ENCODE measurements around the gene PDGFC. TPM values are rescaled to one million over a fixed set of nuclear protein-coding genes. Genes with fewer than 3 reads are reported as not detected.

Gene PDGFC
- total and polyA plus RNA-seq, 12 donors, result 2.1 to 18.2 (median 14.8) TPM

DNA sequence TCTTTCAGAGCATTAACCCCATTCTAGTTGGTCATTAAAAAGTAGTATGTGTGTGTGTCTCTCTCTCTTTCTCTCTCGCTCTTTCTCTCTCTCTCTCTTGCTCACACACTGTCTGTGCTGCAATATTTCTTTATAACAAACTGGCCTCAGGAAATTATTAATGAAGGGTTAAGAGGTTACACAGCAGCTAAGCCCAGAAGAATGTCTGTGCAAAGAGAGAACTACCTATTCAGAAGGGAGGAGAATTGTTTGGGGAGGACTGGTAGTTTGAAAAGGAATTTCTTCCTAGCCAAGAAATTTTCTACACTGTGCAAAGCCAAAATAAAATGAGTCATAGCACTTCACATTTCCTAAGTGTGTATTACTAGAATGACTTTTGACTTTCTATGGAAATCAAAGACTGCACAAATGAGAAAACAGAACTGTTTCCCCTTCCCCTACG is 22.2 kb downstream of the PDGFC start:
- Histone ChIP-seq H3K27me3 (no peaks in the 10 kb centered on the region), H3K4me1 (peaks cover 0 to 80% (median 42%) of the 10 kb centered on the region in 9 donors), H3K9me3 (no peaks in the 10 kb centered on the region), H3K4me3 (no peak overlapping the region), H3K27ac (peak overlapping the region in 5 of 10 donors; percentile 1 to 36 (median 8)), H3K36me3 (no peaks in the 10 kb centered on the region)
- peak in 6 of 8 donors; percentile 28 to 61 (median 41) for ATAC-seq
- no peak for TF ChIP-seq CTCF (IDR thresholded peaks at IDR 0.05)
- no peak for DNase-seq
- intact Hi-C loops (cut with DNase I), result loop anchor here in 1 of 10 donors (5.0 kb wide), 1 partner anchor 177 kb away; no protein-coding TSS in a partner anchor
- WGBS, 2 donors, result 32 to 55% methylated on average over 2 of the region's 2 CpGs

DNA sequence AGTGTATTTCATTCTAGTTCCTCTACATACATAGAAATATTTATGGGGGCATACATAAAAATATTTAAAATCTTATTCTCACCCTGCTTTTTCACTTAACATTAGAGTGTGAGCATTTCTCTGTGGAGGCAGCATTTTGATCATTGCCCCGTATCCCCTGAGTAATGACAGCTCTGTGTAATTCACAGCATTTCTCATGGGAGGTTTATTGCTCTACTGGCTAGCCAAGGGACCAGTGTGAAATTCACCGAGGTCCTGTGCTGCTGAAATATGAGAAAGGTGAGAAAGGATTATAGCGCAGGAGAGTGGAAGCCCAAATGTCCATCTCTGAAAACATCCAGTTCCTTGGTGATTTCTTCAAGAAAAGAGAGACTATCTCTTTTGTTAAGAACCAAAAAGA is 22.9 kb downstream of the PDGFC start:
- Histone ChIP-seq H3K27me3 (no peaks in the 10 kb centered on the region), H3K4me3 (no peak overlapping the region), H3K9me3 (no peaks in the 10 kb centered on the region), H3K36me3 (no peaks in the 10 kb centered on the region), H3K27ac (peak overlapping the region in 2 of 10 donors; percentile 1 to 7), H3K4me1 (peaks cover 0 to 87% (median 48%) of the 10 kb centered on the region in 9 donors)
- DNase-seq (no peak), ATAC-seq (no peak)
- no peak for TF ChIP-seq CTCF (IDR thresholded peaks at IDR 0.05)
- WGBS, 2 donors, result 54 to 55% methylated on average over 3 of the region's 3 CpGs
- intact Hi-C loops (cut with DNase I), result loop anchor here in 1 of 10 donors (5.0 kb wide), 1 partner anchor 176 kb away; no protein-coding TSS in a partner anchor

- Histone ChIP-seq H3K36me3 (no peaks in the 10 kb centered on the region), H3K9me3 (no peaks in the 10 kb centered on the region), H3K4me1 (peaks cover 0 to 93% (median 54%) of the 10 kb centered on the region in 9 donors), H3K27me3 (no peaks in the 10 kb centered on the region), H3K27ac (no peak overlapping the region), H3K4me3 (no peak overlapping the region)
- ATAC-seq (no peak), DNase-seq (no peak)
- intact Hi-C loops (cut with DNase I), result loop anchor here in 1 of 10 donors (5.0 kb wide), 1 partner anchor 176 kb away; no protein-coding TSS in a partner anchor
- 41 to 45% methylated on average over 6 of the region's 6 CpGs for WGBS, 2 donors
- TF ChIP-seq CTCF (IDR thresholded peaks at IDR 0.05), result no peak
Observed at GRCh38 chr4:156948133-156948532, 23.5 kb downstream of the PDGFC start.

DNA sequence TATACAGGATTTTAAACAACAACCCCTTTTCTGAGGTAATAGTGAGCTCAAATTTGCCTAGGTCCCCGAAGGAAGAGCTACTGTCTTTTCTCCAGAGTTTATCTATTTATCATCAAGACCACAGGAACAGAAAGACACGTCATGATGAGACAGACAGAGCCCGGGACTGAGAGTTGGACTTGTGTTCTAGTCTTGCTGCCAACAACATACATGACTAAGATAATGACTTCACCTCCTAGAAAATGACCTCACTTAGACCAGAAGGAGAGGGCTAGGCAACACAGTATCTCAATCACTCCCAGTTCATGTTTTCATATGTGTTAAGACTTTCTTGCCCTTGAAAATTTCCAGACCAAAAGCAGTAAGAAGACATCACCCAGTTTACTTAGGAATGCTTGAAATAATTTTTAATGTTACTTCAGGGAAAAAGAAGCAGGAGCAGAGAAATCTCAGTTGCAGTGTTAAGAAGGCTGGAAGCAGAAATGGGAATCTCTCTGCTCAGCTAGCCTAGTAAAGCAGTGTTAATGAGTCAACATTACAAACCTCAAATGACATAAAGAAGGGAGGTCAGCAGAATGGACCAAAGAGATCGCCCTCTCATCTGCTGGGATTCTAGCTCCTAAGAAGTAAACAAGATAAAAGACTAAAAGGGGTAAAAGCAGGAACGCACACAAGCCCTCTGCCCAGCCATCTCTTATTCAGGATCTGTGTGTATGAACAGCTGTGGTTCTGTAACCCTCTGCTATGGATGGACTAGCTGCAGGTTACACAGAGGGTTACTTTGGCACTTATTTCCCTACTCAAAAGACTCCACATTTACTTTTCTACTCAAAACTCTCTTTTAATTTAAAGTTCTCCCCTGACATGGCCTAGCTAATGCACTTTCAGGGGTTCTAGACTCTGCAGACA is 24.8 kb downstream of the PDGFC start:
- Histone ChIP-seq H3K27ac (peak overlapping the region in 8 of 10 donors; percentile 21 to 72 (median 54)), H3K27me3 (no peaks in the 10 kb centered on the region), H3K4me1 (peaks cover 0 to 92% (median 61%) of the 10 kb centered on the region in 9 donors), H3K9me3 (no peaks in the 10 kb centered on the region), H3K36me3 (no peaks in the 10 kb centered on the region), H3K4me3 (no peak overlapping the region)
- TF ChIP-seq CTCF (IDR thresholded peaks at IDR 0.05), result no peak
- no peak for DNase-seq
- WGBS, 2 donors, result 39 to 40% methylated on average over 5 of the region's 5 CpGs
- intact Hi-C loops (cut with DNase I), result loop anchor here in 1 of 10 donors (5.0 kb wide), 1 partner anchor 174 kb away; no protein-coding TSS in a partner anchor
- peak in 7 of 8 donors; percentile 64 to 94 (median 71) for ATAC-seq
